H54 (cell line): ENCODE results near the gene COPB2.
A peak's percentile ranks its signal among the peaks of the same experiment; 100 is the strongest.

Source experiments
- DNase-seq: peaks from one replicate; pipeline ENCODE4 v3.0.0; 2011; ENCODE audit warnings: low spot score, mixed read lengths; ENCODE audit not compliant: insufficient read length
- FAIRE-seq: peaks from 3 replicates; lab custom pipeline; 2011; peaks lifted over from hg19 to GRCh38; lab: Jason Lieb, UNC
- POLR2A ChIP-seq: IDR thresholded peaks from 2 replicates; pipeline ENCODE4 v1.6.1; 2011; ENCODE audit warnings: low read depth, mild to moderate bottlenecking, low read length

The COPB2 gene

DNA sequence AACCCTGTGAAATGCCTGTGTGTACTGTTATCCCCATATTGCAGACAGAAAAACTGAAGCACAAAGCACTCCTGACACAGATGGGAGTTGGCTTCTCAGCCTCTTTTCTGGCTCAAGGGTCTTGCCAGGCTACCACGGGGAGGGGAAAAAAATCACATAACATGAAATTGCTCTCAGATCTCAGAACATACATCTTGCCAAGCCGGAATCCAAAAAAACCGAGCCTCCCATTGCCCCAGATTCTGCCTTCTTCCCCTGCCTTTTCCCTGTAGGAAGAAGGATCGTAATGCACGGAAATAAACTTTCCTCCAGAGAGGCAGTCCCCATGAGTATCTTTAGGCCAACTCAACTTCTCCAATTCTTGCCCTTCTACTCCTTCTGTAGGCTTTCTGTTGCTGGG is 62.2 kb downstream of the COPB2 start:
- no peak for TF ChIP-seq POLR2A
- no peak for FAIRE-seq
- DNase-seq = no peak

- FAIRE-seq (no peak), DNase-seq (no peak)
- no peak for TF ChIP-seq POLR2A
Observed at GRCh38 chr3:139326707-139327106, 62.7 kb downstream of the COPB2 start.

- FAIRE-seq (no peak), DNase-seq (no peak)
- TF ChIP-seq POLR2A = no peak
Observed at GRCh38 chr3:139326131-139326530, 63.3 kb downstream of the COPB2 start.

GRCh38 chr3:139325551-139325950 is 63.9 kb downstream of the COPB2 start:
- no peak for DNase-seq
- FAIRE-seq = no peak
- no peak for TF ChIP-seq POLR2A

DNA sequence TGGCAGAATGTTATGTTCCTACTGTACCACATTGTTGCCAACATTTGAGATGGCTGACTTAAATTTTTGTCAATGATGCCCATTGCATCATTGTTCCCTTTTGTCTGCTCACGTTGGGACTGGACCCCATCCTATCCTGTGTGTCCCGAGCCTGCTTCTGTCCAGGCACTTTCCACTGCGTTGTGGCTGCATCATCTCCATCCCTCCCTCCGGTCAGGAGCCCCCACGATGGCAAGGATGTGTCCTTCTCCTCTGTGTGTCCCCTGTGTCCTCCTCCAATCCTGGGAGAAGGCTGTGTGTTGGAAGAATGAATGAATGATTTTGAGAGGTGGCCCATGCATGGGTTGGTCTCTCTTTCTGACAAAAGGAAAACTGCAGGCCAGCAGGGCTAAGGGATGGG is 65.0 kb downstream of the COPB2 start:
- FAIRE-seq (no peak), DNase-seq (no peak)
- no peak for TF ChIP-seq POLR2A

GRCh38 chr3:139323146-139323545 is 66.3 kb downstream of the COPB2 start:
- FAIRE-seq (no peak), DNase-seq (no peak)
- TF ChIP-seq POLR2A = no peak

GRCh38 chr3:139322346-139322745 is 67.1 kb downstream of the COPB2 start:
- FAIRE-seq (no peak), DNase-seq (no peak)
- no peak for TF ChIP-seq POLR2A

DNA sequence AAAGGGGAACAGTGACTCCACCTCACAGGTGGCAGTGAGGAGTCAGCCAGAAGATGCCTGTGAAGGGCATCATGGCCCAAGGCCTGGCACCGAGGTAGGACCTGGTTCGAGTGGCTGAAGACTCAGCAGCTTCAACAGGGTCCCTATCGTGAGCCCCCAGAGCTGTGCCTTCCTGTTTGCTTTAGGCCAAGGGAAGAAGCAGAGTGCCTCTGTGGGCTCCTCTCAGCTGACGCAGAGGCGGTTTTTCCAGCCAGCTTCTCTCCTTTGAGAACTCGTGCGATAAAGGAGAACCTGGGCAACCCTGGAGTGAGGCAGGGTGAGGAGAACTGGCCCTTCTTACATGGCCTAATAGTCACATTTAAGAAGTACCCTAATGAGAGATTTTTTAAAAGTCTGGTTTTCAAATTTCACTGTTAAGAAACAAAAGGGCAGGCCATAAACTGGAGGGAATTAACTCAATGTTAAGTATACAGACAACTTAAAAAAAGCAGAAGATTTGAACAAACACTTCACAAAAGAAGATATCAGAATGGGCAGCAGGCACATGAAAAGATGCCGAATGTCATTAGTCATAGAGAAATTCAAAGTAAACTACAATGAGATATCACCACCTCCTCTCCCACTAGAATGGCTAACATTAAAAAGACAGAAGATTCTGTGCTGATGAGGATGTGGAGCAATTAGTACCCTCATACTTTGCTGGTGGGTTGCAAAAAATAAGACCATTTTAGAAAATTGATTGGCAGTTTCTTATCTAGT is 68.7 kb downstream of the COPB2 start:
- DNase-seq (no peak), FAIRE-seq (no peak)
- no peak for TF ChIP-seq POLR2A

- no peak for TF ChIP-seq POLR2A
- FAIRE-seq (no peak), DNase-seq (no peak)
Observed at GRCh38 chr3:139319428-139320402, 69.7 kb downstream of the COPB2 start.

DNA sequence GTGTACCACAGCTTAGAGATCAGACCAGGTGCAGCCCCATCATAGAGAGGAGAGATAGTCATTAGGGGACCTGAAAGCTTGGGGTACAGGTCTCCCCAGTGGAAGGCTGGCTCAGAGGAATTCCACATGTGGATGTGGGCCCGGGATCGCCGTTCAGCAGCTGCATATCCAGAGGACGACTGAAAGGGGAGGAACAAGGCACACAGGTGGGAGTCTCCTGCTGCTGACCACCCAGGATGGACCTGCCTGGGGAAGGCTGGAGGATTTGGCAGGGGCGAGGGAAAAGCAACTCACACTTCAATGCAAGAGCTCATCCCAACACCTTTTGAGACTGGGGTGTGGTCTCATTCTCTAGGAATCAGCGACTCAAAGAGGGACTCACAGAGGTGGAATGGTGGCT is 70.6 kb downstream of the COPB2 start:
- no peak for TF ChIP-seq POLR2A
- DNase-seq (no peak), FAIRE-seq (no peak)

DNA sequence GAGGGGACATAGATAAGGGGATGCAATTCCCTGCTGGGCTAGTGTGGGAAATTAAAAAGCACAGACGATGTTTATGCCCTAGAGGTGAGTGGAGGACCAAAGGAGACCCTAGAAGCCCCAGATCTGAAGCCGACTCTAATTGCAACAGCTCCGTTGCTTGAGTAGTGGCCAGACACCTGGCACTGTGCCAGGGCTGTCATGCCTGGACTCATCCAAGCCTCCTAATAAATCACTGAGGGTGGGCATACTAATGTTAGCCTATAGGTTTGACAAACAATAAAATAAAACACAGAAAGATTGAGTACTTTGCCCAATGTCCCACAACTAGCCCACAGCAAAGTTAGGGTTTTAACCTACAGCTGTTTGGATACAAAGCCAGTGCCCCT is 71.0 kb downstream of the COPB2 start:
- DNase-seq = no peak
- FAIRE-seq = no peak
- TF ChIP-seq POLR2A = no peak

DNA sequence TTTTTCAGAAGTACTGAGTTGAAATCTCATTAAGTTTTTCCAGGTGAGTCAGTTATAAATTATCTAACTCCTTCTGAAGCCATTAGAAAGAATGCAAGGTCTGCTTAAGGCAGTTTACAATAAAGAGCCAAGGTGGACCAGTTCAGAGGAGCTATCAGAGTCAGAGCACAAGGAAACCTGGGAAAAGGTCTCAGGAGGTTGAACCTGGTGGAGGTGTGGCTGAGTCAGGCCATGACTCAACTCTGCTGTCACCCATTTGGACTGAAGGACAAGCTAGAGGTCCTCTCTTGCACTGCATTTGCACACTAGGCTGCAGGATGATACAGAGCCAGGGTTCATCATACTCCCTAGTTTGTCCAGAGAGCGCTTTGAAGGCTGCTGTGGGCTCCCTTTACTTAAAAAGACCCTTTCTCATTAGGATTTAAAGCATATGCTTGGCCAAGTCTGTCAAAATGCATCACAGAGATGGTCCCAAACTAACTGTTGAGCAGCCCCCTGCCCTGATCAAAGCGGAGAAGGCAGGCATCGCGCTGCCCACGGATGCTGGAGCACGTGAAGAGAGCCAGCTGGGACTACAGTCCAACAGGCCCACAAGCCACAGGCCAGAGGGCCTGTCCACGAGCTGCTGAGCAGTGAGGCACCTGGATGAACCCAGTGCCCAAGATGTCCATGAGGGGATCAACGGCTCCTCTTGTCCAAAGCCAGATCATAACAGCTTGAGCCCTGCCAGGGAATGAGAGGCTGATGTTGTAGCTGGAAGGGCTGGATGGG is 71.6 kb downstream of the COPB2 start:
- DNase-seq (no peak), FAIRE-seq (no peak)
- no peak for TF ChIP-seq POLR2A

GRCh38 chr3:139317215-139317614 is 72.2 kb downstream of the COPB2 start:
- FAIRE-seq (no peak), DNase-seq (no peak)
- no peak for TF ChIP-seq POLR2A

DNA sequence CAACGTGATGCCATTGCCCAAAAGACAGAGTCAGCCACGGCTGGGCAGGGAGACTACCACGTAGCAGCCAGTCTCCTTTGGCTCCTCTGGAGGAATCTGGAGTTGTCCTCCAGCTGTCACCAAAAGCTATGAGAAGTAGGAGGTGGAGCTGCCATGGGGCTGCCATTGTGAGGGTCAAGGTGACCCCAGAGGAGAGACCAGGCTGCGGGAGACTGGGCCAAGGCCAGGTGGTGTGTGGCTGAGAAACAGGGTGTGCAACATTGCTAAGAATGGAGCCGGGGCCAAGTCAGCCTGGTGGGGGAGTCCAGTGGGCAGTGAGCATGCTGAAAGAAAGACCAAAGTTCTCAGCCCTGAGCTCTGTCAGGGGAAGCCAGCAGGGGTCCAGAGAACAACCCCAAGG is 75.5 kb downstream of the COPB2 start:
- no peak for FAIRE-seq
- no peak for DNase-seq
- no peak for TF ChIP-seq POLR2A

DNA sequence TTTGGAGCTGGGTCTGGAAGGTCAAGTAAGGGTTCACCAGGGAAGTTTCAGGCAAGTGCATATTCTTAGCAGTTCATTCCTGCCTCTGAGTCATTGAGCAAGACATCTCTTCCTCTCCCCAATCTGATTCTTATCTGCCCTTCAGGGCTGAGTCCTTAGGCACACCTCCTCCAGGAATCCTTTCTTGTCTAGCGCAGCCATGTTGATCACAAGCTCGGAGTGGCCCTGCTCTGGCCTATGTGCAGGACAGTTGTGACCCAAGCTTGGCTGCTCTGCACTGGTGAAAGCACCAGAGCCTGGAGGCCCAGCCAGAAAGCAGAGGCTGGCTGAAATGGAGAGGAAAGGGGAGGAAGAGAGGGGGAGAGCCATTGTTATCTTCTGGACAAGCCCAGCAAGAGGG is 76.5 kb downstream of the COPB2 start:
- no peak for TF ChIP-seq POLR2A
- peak; percentile 61 for DNase-seq
- FAIRE-seq = no peak
